ENCODE measurements around the gene PEX14.

DNA sequence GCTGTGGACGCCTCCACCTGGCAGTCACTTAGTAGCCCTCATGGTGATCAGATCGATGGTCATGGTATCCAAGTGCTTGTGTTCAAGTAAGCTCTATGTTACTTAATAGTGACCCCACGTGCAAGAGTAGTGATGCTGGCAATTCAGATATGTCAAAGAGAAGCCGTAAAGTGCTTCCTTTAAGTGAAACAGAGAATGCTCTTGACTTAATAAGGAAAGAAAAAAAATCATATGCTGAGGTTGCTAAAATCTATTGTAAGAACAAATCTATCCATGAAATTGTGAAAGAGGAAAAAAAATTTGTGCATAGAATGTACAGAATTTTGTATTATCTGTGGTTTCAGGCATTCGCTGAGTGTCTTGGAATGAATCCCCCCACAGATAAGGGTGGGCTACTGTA, 113.9 kb downstream of the PEX14 start:
- TF ChIP-seq JUN (CRISPR knock-in tag; IDR thresholded peaks at IDR 0.05) (no peak), ELF4 (CRISPR knock-in tag; IDR thresholded peaks at IDR 0.05; ENCODE audit: low read depth) (no peak), TP53 (CRISPR knock-in tag; IDR thresholded peaks at IDR 0.05) (no peak), TEAD4 (CRISPR knock-in tag; IDR thresholded peaks at IDR 0.05) (no peak), PRRX2 (CRISPR knock-in tag; IDR thresholded peaks at IDR 0.05) (no peak), SP1 (CRISPR knock-in tag; conservative IDR thresholded peaks at IDR 0.05) (no peak)
- TF ChIP-seq, protein P1, sequence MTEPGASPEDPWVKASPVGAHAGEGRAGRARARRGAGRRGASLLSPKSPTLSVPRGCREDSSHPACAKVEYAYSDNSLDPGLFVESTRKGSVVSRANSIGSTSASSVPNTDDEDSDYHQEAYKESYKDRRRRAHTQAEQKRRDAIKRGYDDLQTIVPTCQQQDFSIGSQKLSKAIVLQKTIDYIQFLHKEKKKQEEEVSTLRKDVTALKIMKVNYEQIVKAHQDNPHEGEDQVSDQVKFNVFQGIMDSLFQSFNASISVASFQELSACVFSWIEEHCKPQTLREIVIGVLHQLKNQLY (CRISPR knock-in tag; IDR thresholded peaks at IDR 0.05) = no peak
- TF ChIP-seq, protein P2, sequence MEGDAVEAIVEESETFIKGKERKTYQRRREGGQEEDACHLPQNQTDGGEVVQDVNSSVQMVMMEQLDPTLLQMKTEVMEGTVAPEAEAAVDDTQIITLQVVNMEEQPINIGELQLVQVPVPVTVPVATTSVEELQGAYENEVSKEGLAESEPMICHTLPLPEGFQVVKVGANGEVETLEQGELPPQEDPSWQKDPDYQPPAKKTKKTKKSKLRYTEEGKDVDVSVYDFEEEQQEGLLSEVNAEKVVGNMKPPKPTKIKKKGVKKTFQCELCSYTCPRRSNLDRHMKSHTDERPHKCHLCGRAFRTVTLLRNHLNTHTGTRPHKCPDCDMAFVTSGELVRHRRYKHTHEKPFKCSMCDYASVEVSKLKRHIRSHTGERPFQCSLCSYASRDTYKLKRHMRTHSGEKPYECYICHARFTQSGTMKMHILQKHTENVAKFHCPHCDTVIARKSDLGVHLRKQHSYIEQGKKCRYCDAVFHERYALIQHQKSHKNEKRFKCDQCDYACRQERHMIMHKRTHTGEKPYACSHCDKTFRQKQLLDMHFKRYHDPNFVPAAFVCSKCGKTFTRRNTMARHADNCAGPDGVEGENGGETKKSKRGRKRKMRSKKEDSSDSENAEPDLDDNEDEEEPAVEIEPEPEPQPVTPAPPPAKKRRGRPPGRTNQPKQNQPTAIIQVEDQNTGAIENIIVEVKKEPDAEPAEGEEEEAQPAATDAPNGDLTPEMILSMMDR (IDR thresholded peaks at IDR 0.05) = no peak

Measured in WTC11 (cell line).